GM12891 (cell line): ENCODE data around the gene FAH.

Experiments
- PAX5 ChIP-seq: IDR thresholded peaks from 2 replicates; pipeline ENCODE4 v1.6.1; 2011; ENCODE audit warnings: low read length, moderate library complexity, mild to moderate bottlenecking; ENCODE audit not compliant: insufficient read depth, severe bottlenecking
- POLR2A ChIP-seq: IDR thresholded peaks from 2 replicates; pipeline ENCODE4 v1.6.1; 2011; ENCODE audit warnings: low read depth, low read length, control low read depth
- POLR2AphosphoS5 ChIP-seq: IDR thresholded peaks from 2 replicates; pipeline ENCODE4 v1.6.1; 2011; ENCODE audit warnings: low read depth, low read length, control low read depth
- TAF1 ChIP-seq: IDR thresholded peaks from 2 replicates; pipeline ENCODE4 v1.6.1; 2011; ENCODE audit warnings: low read depth, low read length, control low read depth

DNA sequence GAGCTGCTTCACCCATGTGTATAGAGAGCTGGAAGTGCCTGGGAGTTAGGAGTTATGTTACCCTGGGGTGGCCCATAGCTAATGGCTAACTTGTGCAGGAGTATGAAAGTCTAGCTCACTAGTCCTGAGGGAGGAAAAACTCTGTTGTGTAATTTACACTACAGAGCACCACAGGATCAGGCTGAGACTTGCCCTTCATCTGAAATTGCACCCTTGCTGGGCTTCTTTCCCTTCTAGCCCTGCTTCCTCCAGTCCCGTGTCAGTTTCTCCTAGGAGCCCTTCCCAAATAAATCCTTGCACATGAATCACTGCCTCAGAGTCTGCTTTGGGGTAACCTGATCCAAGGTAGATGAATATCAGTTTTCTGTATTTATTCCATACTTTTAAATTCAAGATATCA, 59.2 kb downstream of the FAH start:
- no peak for TF ChIP-seq POLR2AphosphoS5
- no peak for TF ChIP-seq POLR2A
- no peak for TF ChIP-seq PAX5
- no peak for TF ChIP-seq TAF1
